HepG2 (cell line): ENCODE results near the gene TSEN34. TPM values are rescaled to one million over a fixed set of nuclear protein-coding genes. Genes with fewer than 3 reads are reported as not detected.

Source experiments
- ARHGAP35 ChIP-seq: sonication (generic); formaldehyde crosslinking; IDR thresholded peaks from 2 replicates; pipeline ENCODE4 v1.9.0; 2022; ENCODE audit warnings: mild to moderate bottlenecking, inconsistent platforms, moderate library complexity, missing genetic modification reagents, borderline replicate concordance
- ATRX ChIP-seq: sonication (generic); formaldehyde crosslinking; IDR thresholded peaks from 2 replicates; pipeline ENCODE4 v1.4.0; 2020; ENCODE audit warnings: missing genetic modification reagents, borderline replicate concordance
- GABPA ChIP-seq, 2 experiments: IDR thresholded peaks; 2 replicates each; pipeline ENCODE4 v1.6.1; 2011 to 2016; ENCODE audit warnings: low read depth in 2 of 2, low read length in 1 of 2, missing biosample characterization in 1 of 2, missing genetic modification characterization in 1 of 2
- HDAC1 ChIP-seq: sonication (generic); formaldehyde crosslinking; IDR thresholded peaks from 2 replicates; pipeline ENCODE4 v1.5.1; 2020; ENCODE audit warnings: mild to moderate bottlenecking, missing genetic modification reagents
- MAZ ChIP-seq, 2 experiments: sonication (generic) in 1 of 2; formaldehyde crosslinking in 1 of 2; IDR thresholded peaks; 2 replicates each; pipeline versions ENCODE4 v1.5.0 to v1.6.1; 2012 to 2020; ENCODE audit warnings: low read depth in 2 of 2, mild to moderate bottlenecking in 2 of 2, borderline replicate concordance in 1 of 2, improper control_type of control experiment in 1 of 2, low read length in 1 of 2, missing genetic modification reagents in 1 of 2, moderate library complexity in 1 of 2
- NFKB2 ChIP-seq: sonication (generic); formaldehyde crosslinking; IDR thresholded peaks from 2 replicates; pipeline ENCODE4 v1.4.0; 2020; ENCODE audit warnings: missing genetic modification reagents, borderline replicate concordance
- REL ChIP-seq: sonication (generic); formaldehyde crosslinking; conservative IDR thresholded peaks from 2 replicates; pipeline ENCODE4 v1.8.0; 2022; ENCODE audit warnings: mild to moderate bottlenecking, missing genetic modification reagents, moderate library complexity
- SOX13 ChIP-seq, 3 experiments: fragments of 450-650 bp in 1 of 3; sonication (generic) in 1 of 3; formaldehyde crosslinking in 1 of 3; IDR thresholded peaks in 2 of 3; conservative IDR thresholded peaks in 1 of 3; 2 replicates each; pipeline versions ENCODE4 v1.5.0 to v1.6.1; 2016 to 2020; ENCODE audit warnings: antibody characterized with exemption in 1 of 3, mild to moderate bottlenecking in 1 of 3, missing compliant biosample characterization in 1 of 3, missing genetic modification reagents in 1 of 3, moderate library complexity in 1 of 3
- ZBTB14 ChIP-seq: sonication (generic); formaldehyde crosslinking; IDR thresholded peaks from 2 replicates; pipeline ENCODE4 v1.4.0; 2020; ENCODE audit warnings: missing genetic modification reagents
- ZMYM4 ChIP-seq: sonication (generic); formaldehyde crosslinking; IDR thresholded peaks from 2 replicates; pipeline ENCODE4 v1.8.1; 2023; ENCODE audit warnings: mild to moderate bottlenecking, missing genetic modification reagents
- ZNF33B ChIP-seq: sonication (generic); formaldehyde crosslinking; IDR thresholded peaks from 2 replicates; pipeline ENCODE4 v1.5.1; 2020; ENCODE audit warnings: mild to moderate bottlenecking, missing genetic modification reagents
- ZNF501 ChIP-seq: sonication (generic); formaldehyde crosslinking; IDR thresholded peaks from 2 replicates; pipeline ENCODE4 v1.5.1; 2020; ENCODE audit warnings: mild to moderate bottlenecking, moderate library complexity, missing genetic modification reagents
- ZNF670 ChIP-seq: sonication (generic); formaldehyde crosslinking; IDR thresholded peaks from 2 replicates; pipeline ENCODE4 v1.8.0; 2022; ENCODE audit warnings: mild to moderate bottlenecking, missing genetic modification reagents, borderline replicate concordance
- ZNF747 ChIP-seq: sonication (generic); formaldehyde crosslinking; IDR thresholded peaks from 2 replicates; pipeline ENCODE4 v1.8.1; 2023; ENCODE audit warnings: missing genetic modification reagents, mild to moderate bottlenecking, borderline replicate concordance
- ZNF772 ChIP-seq: sonication (generic); formaldehyde crosslinking; IDR thresholded peaks from 2 replicates; pipeline ENCODE4 v1.5.0; 2020; ENCODE audit warnings: mild to moderate bottlenecking, missing genetic modification reagents
- ZSCAN31 ChIP-seq: sonication (generic); formaldehyde crosslinking; IDR thresholded peaks from 2 replicates; pipeline ENCODE4 v1.5.0; 2020; ENCODE audit warnings: low read depth, mild to moderate bottlenecking, missing genetic modification reagents
- polyA plus RNA-seq, 8 experiments: library from polyadenylated mRNA; depleted of rRNA in 3 of 8; stranded (reverse) in 7 of 8; unstranded in 1 of 8; fragments of >200 nt; fragmentation: Illumina TruSeq in 4 of 8; extraction: Trizol in 4 of 8; gene quantifications; 2 replicates each; pipeline versions ENCODE4 v1.2.1 to v1.2.3, GENCODE V29; 2011 to 2016; ENCODE audit warnings: low read depth in 4 of 8, missing spikeins in 1 of 8, mixed read lengths in 1 of 8; ENCODE audit not compliant: insufficient read depth in 1 of 8
- total RNA-seq, 5 experiments: library from RNA; depleted of rRNA; stranded (reverse); fragments of >200 nt; fragmentation: Illumina TruSeq; extraction: Trizol; gene quantifications; 2 replicates each; pipeline ENCODE4 v1.2.3, GENCODE V29; 2016; ENCODE audit warnings: low read depth in 1 of 5
- TF ChIP-seq, protein P1 (sequence below): sonication (generic); formaldehyde crosslinking; IDR thresholded peaks from 2 replicates; pipeline ENCODE4 v1.8.0; 2022; ENCODE audit warnings: mild to moderate bottlenecking, missing genetic modification reagents
- TF ChIP-seq, protein P2 (sequence below): sonication (generic); formaldehyde crosslinking; IDR thresholded peaks from 2 replicates; pipeline ENCODE4 v1.5.0; 2020; ENCODE audit warnings: mild to moderate bottlenecking, missing genetic modification reagents

The TSEN34 gene
- total and polyA plus RNA-seq, 2 of the 13 experiments (the other 11 are each of a cell fraction or from before 2014, with no cell fraction given) = 55.1 to 65.4 TPM

- TF ChIP-seq, protein P1, sequence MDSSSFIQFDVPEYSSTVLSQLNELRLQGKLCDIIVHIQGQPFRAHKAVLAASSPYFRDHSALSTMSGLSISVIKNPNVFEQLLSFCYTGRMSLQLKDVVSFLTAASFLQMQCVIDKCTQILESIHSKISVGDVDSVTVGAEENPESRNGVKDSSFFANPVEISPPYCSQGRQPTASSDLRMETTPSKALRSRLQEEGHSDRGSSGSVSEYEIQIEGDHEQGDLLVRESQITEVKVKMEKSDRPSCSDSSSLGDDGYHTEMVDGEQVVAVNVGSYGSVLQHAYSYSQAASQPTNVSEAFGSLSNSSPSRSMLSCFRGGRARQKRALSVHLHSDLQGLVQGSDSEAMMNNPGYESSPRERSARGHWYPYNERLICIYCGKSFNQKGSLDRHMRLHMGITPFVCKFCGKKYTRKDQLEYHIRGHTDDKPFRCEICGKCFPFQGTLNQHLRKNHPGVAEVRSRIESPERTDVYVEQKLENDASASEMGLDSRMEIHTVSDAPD = no peak
- TF ChIP-seq ATRX (CRISPR knock-in tag) (no peak), ZSCAN31 (CRISPR knock-in tag) (peak; percentile 84), ARHGAP35 (no peak), ZNF33B (CRISPR knock-in tag) (0 out of 2 replicates have a peak, but pooled peaks have one; percentile 15), ZBTB14 (CRISPR knock-in tag) (no peak), ZNF772 (CRISPR knock-in tag) (0 out of 2 replicates have a peak, but pooled peaks have one; percentile 11), MAZ (IDR thresholded peaks at IDR 0.05; ENCODE audit: borderline replicate concordance, low read depth, low read length) (no peak), MAZ (CRISPR knock-in tag; IDR thresholded peaks at IDR 0.05; ENCODE audit: low read depth) (no peak; the same call in 1 of the 2 replicates), ZNF501 (CRISPR knock-in tag) (no peak), NFKB2 (CRISPR knock-in tag) (no peak), SOX13 (IDR thresholded peaks at IDR 0.05) (no peak), SOX13 (CRISPR knock-in tag; conservative IDR thresholded peaks at IDR 0.05 in 1 of 2, IDR thresholded peaks at IDR 0.05 in 1 of 2) (no peak), ZNF747 (peak; percentile 1; the same call in 1 of the 2 replicates), ZMYM4 (CRISPR knock-in tag) (no peak), GABPA (IDR thresholded peaks at IDR 0.05; ENCODE audit: low read depth, low read length) (peak; percentile 19; the same call in 1 of the 2 replicates), GABPA (CRISPR knock-in tag; IDR thresholded peaks at IDR 0.05; ENCODE audit: low read depth) (peak; percentile 76), REL (CRISPR knock-in tag) (0 out of 2 replicates have a peak, but pooled peaks have one; percentile 36), HDAC1 (CRISPR knock-in tag) (peak; percentile 52; the same call in 1 of the 2 replicates), ZNF670 (CRISPR knock-in tag) (no peak)
- TF ChIP-seq, protein P2, sequence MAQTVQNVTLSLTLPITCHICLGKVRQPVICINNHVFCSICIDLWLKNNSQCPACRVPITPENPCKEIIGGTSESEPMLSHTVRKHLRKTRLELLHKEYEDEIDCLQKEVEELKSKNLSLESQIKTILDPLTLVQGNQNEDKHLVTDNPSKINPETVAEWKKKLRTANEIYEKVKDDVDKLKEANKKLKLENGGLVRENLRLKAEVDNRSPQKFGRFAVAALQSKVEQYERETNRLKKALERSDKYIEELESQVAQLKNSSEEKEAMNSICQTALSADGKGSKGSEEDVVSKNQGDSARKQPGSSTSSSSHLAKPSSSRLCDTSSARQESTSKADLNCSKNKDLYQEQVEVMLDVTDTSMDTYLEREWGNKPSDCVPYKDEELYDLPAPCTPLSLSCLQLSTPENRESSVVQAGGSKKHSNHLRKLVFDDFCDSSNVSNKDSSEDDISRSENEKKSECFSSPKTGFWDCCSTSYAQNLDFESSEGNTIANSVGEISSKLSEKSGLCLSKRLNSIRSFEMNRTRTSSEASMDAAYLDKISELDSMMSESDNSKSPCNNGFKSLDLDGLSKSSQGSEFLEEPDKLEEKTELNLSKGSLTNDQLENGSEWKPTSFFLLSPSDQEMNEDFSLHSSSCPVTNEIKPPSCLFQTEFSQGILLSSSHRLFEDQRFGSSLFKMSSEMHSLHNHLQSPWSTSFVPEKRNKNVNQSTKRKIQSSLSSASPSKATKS = no peak
Observed at GRCh38 chr19:54190503-54191010, 551 bp upstream of the TSEN34 start (continued).
